Tibial nerve (tissue), 3 donors: ENCODE measurements around the gene MTRFR.

Source experiments
- EP300 ChIP-seq, 2 donors: sonication (generic); formaldehyde crosslinking; IDR thresholded peaks; one replicate each; pipeline ENCODE4 v1.6.1; 2017; ENCODE audit warnings: antibody characterized with exemption in 2 of 2, mild to moderate bottlenecking in 1 of 2
- POLR2A ChIP-seq, 2 donors: fragments of 450-650 bp; IDR thresholded peaks; one replicate each; pipeline ENCODE4 v1.6.1; 2017; ENCODE audit warnings: antibody characterized with exemption in 2 of 2, mild to moderate bottlenecking in 2 of 2, moderate library complexity in 2 of 2

DNA sequence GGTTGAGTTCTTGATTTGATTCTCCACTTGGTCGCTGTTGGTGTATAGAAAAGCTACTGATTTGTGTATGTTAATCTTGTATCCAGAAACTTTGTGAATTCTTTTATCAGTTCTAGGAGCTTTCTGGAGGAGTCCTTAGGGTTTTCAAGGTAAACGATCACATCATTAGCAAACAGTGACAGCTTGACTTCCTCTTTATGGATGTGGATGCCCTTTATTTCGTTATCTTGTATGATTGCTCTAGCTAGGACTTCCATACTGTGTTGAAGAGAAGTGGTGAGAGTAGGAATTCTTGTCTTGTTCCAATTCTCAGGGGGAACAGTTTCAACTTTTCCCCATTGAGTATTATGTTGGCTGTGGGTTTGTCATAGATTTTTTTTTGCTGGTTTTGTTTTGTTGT, 12.4 kb downstream of the MTRFR start:
- no peak for TF ChIP-seq POLR2A (IDR thresholded peaks at IDR 0.05)
- no peak for TF ChIP-seq EP300 (IDR thresholded peaks at IDR 0.05)
